NCI-H2227 (cell line): ENCODE data around the gene FTH1.
"Not testable (repeated sequence)": the region's sequence is repeated elsewhere in the genome, so short reads cannot be mapped to it uniquely, and the experiment has no call there.

ENCODE experiments used
- DNase-seq: peaks from one replicate; lab custom pipeline; 2025; ENCODE audit not compliant: unreplicated experiment; lab: John Stamatoyannopoulos, UW

FTH1 gene

GRCh38 chr11:61964058-61964665 lies 3.3 kb downstream of the FTH1 start:
- DNase-seq: no peak

GRCh38 chr11:61963282-61964057 lies 4.0 kb downstream of the FTH1 start:
- DNase-seq: no peak

GRCh38 chr11:61963016-61963281 lies 4.5 kb downstream of the FTH1 start:
- no peak for DNase-seq

- no peak for DNase-seq
Measured at GRCh38 chr11:61962213-61963015, 5.0 kb downstream of the FTH1 start.

GRCh38 chr11:61961570-61962212 lies 5.7 kb downstream of the FTH1 start:
- DNase-seq: no peak

- DNase-seq: no peak
Measured at GRCh38 chr11:61960532-61960931, 6.9 kb downstream of the FTH1 start.

- DNase-seq: no peak
Measured at GRCh38 chr11:61959678-61960077, 7.8 kb downstream of the FTH1 start.

- no peak for DNase-seq
Measured at GRCh38 chr11:61959114-61959513, 8.3 kb downstream of the FTH1 start.

GRCh38 chr11:61958590-61958989 lies 8.8 kb downstream of the FTH1 start:
- DNase-seq: no peak

- no peak for DNase-seq
Measured at GRCh38 chr11:61957021-61957770, 10.2 kb downstream of the FTH1 start.

GRCh38 chr11:61956191-61957020 lies 11.0 kb downstream of the FTH1 start:
- DNase-seq: no peak

GRCh38 chr11:61955422-61956135 lies 11.9 kb downstream of the FTH1 start:
- DNase-seq: no peak

- DNase-seq: peak; percentile 25
Measured at GRCh38 chr11:61954851-61955421, 12.5 kb downstream of the FTH1 start.

GRCh38 chr11:61954106-61954850 lies 13.2 kb downstream of the FTH1 start:
- DNase-seq: no peak

- not testable (repeated sequence) for DNase-seq
Measured at GRCh38 chr11:61953632-61954031, 13.8 kb downstream of the FTH1 start.

- DNase-seq: no peak
Measured at GRCh38 chr11:61952882-61953281, 14.6 kb downstream of the FTH1 start.

- no peak for DNase-seq
Measured at GRCh38 chr11:61951484-61952135, 15.8 kb downstream of the FTH1 start.

GRCh38 chr11:61950035-61950547 lies 17.3 kb downstream of the FTH1 start, which contains the start of gene BEST1:
Gene BEST1, plus strand, starts transcription at chr11:61950351. Its CDS starts 1,456 bp downstream, at chr11:61951807.
- DNase-seq: no peak
